HEK293T (cell line): Measurements from ENCODE around the gene TEC.

Experiments
- ARNT ChIP-seq: fragments of 450-650 bp; IDR thresholded peaks from 2 replicates; pipeline ENCODE4 v1.6.1; 2017; ENCODE audit warnings: mild to moderate bottlenecking
- BHLHE40 ChIP-seq: fragments of 450-650 bp; IDR thresholded peaks from 2 replicates; pipeline ENCODE4 v1.6.1; 2016; ENCODE audit warnings: mild to moderate bottlenecking, moderate library complexity, borderline replicate concordance
- CTBP1 ChIP-seq: fragments of 450-650 bp; IDR thresholded peaks from 2 replicates; pipeline ENCODE4 v1.6.1; 2016; ENCODE audit warnings: borderline replicate concordance
- ELF4 ChIP-seq: fragments of 450-650 bp; IDR thresholded peaks from 2 replicates; pipeline ENCODE4 v1.6.1; 2017; ENCODE audit warnings: antibody characterized with exemption
- FOXA1 ChIP-seq: fragments of 450-650 bp; IDR thresholded peaks from 2 replicates; pipeline ENCODE4 v1.6.1; 2016; ENCODE audit warnings: mild to moderate bottlenecking
- FOXK2 ChIP-seq: fragments of 450-650 bp; IDR thresholded peaks from 2 replicates; pipeline ENCODE4 v1.6.1; 2016; ENCODE audit warnings: mild to moderate bottlenecking
- FOXM1 ChIP-seq: fragments of 450-650 bp; IDR thresholded peaks from 2 replicates; pipeline ENCODE4 v1.6.1; 2017; ENCODE audit warnings: mild to moderate bottlenecking, borderline replicate concordance
- L3MBTL2 ChIP-seq: fragments of 450-650 bp; conservative IDR thresholded peaks from 2 replicates; pipeline ENCODE4 v1.6.1; 2016; ENCODE audit warnings: mild to moderate bottlenecking
- NFRKB ChIP-seq: fragments of 450-650 bp; IDR thresholded peaks from 2 replicates; pipeline ENCODE4 v1.6.1; 2016; ENCODE audit warnings: mild to moderate bottlenecking, moderate library complexity
- SUZ12 ChIP-seq: fragments of 450-650 bp; IDR thresholded peaks from 2 replicates; pipeline ENCODE4 v1.6.1; 2016; ENCODE audit warnings: mild to moderate bottlenecking

DNA sequence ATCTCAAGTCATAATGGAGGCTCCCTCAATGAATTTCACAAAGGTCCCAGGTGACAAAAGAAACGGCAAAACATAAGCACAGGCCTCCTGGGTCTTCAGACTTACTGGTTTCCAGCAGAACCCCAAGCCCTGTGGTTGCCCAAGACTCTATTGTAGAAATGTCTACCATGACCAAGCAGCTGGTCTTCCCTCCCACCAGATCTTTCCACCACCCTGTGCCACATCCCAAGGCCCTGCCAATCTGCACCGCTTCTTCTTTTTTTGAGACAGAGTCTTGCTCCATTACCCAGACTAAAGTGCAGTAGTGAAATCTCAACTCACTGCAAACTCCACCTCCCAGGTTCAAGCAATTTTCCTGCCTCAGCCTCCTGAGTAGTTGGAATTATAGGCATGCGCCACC, 112.4 kb downstream of the TEC start:
- TF ChIP-seq BHLHE40: no peak
- TF ChIP-seq NFRKB: no peak
- TF ChIP-seq FOXA1: no peak
- no peak for TF ChIP-seq ELF4
- TF ChIP-seq FOXK2: no peak
- no peak for TF ChIP-seq CTBP1
- TF ChIP-seq L3MBTL2: no peak
- no peak for TF ChIP-seq FOXM1
- no peak for TF ChIP-seq ARNT
- TF ChIP-seq SUZ12: no peak
